GM12891 (cell line): ENCODE results near the gene SULT2A1.
A peak's percentile ranks its signal among the peaks of the same experiment; 100 is the strongest.
"Not testable (repeated sequence)": the region's sequence is repeated elsewhere in the genome, so short reads cannot be mapped to it uniquely, and the experiment has no call there.

Experiments used
- DNase-seq: peaks from one replicate; pipeline ENCODE4 v3.0.0; 2011; ENCODE audit warnings: low spot score; ENCODE audit not compliant: insufficient read length
- FAIRE-seq: peaks from 2 replicates; lab custom pipeline; 2011; peaks lifted over from hg19 to GRCh38; lab: Jason Lieb, UNC
- PAX5 ChIP-seq: IDR thresholded peaks from 2 replicates; pipeline ENCODE4 v1.6.1; 2011; ENCODE audit warnings: low read length, moderate library complexity, mild to moderate bottlenecking; ENCODE audit not compliant: insufficient read depth, severe bottlenecking
- POLR2A ChIP-seq: IDR thresholded peaks from 2 replicates; pipeline ENCODE4 v1.6.1; 2011; ENCODE audit warnings: low read depth, low read length, control low read depth
- POLR2AphosphoS5 ChIP-seq: IDR thresholded peaks from 2 replicates; pipeline ENCODE4 v1.6.1; 2011; ENCODE audit warnings: low read depth, low read length, control low read depth
- POU2F2 ChIP-seq: IDR thresholded peaks from 2 replicates; pipeline ENCODE4 v1.6.1; 2011; ENCODE audit warnings: low read depth, mild to moderate bottlenecking, control low read depth, low read length, moderate library complexity
- SPI1 ChIP-seq: IDR thresholded peaks from 2 replicates; pipeline ENCODE4 v1.6.1; 2011; ENCODE audit warnings: low read depth, low read length, control low read depth
- TAF1 ChIP-seq: IDR thresholded peaks from 2 replicates; pipeline ENCODE4 v1.6.1; 2011; ENCODE audit warnings: low read depth, low read length, control low read depth

The SULT2A1 gene

GRCh38 chr19:47891923-47892666 is 6.0 kb upstream of the SULT2A1 start:
- DNase-seq (no peak), FAIRE-seq (no peak)
- TF ChIP-seq TAF1, result no peak
- no peak for TF ChIP-seq POLR2A
- no peak for TF ChIP-seq SPI1
- TF ChIP-seq PAX5, result no peak
- TF ChIP-seq POLR2AphosphoS5, result no peak
- no peak for TF ChIP-seq POU2F2

GRCh38 chr19:47891622-47891922 is 5.5 kb upstream of the SULT2A1 start:
- FAIRE-seq, result no peak
- no peak for DNase-seq

GRCh38 chr19:47890865-47891621 is 4.9 kb upstream of the SULT2A1 start:
- no peak for TF ChIP-seq SPI1
- no peak for TF ChIP-seq POU2F2
- TF ChIP-seq POLR2A, result no peak
- no peak for TF ChIP-seq POLR2AphosphoS5
- TF ChIP-seq PAX5, result no peak
- no peak for TF ChIP-seq TAF1
- FAIRE-seq (no peak), DNase-seq (no peak)

More at GRCh38 chr19:47891622-47891922, 5.5 kb upstream of the SULT2A1 start:
- no peak for TF ChIP-seq POLR2AphosphoS5
- no peak for TF ChIP-seq SPI1
- TF ChIP-seq PAX5, result no peak
- TF ChIP-seq POLR2A, result no peak
- TF ChIP-seq POU2F2, result no peak
- no peak for TF ChIP-seq TAF1

- TF ChIP-seq SPI1 (no peak), POLR2A (no peak), PAX5 (no peak), POLR2AphosphoS5 (no peak), TAF1 (no peak), POU2F2 (no peak)
- DNase-seq, result no peak
- FAIRE-seq, result no peak
Observed at GRCh38 chr19:47885067-47885463, 1.1 kb downstream of the SULT2A1 start.

GRCh38 chr19:47882890-47883289 is 3.2 kb downstream of the SULT2A1 start:
- no peak for DNase-seq
- FAIRE-seq, result no peak
- no peak for TF ChIP-seq TAF1
- no peak for TF ChIP-seq POLR2A
- TF ChIP-seq POU2F2, result no peak
- no peak for TF ChIP-seq POLR2AphosphoS5

GRCh38 chr19:47881757-47882156 is 4.4 kb downstream of the SULT2A1 start:
- no peak for FAIRE-seq
- TF ChIP-seq POU2F2, result no peak
- TF ChIP-seq POLR2AphosphoS5, result no peak
- TF ChIP-seq SPI1, result no peak
- TF ChIP-seq PAX5, result no peak
- TF ChIP-seq POLR2A, result no peak
- no peak for TF ChIP-seq TAF1
- DNase-seq, result no peak

- not testable (repeated sequence) for FAIRE-seq, DNase-seq
Observed at GRCh38 chr19:47879385-47879784, 6.7 kb downstream of the SULT2A1 start.

GRCh38 chr19:47878906-47879305 is 7.2 kb downstream of the SULT2A1 start:
- FAIRE-seq (no peak), DNase-seq (no peak)

GRCh38 chr19:47865166-47865565 is 20.9 kb downstream of the SULT2A1 start:
- FAIRE-seq, result no peak

More at GRCh38 chr19:47878906-47879305, 7.2 kb downstream of the SULT2A1 start:
- TF ChIP-seq POLR2AphosphoS5, result no peak

GRCh38 chr19:47863514-47863936 is 22.6 kb downstream of the SULT2A1 start:
- no peak for TF ChIP-seq POU2F2
- no peak for TF ChIP-seq TAF1
- no peak for TF ChIP-seq POLR2AphosphoS5
- TF ChIP-seq POLR2A, result no peak
- no peak for TF ChIP-seq PAX5
- no peak for TF ChIP-seq SPI1
- DNase-seq (peak; percentile 88), FAIRE-seq (peak; percentile 76)

More at GRCh38 chr19:47865166-47865565, 20.9 kb downstream of the SULT2A1 start:
- TF ChIP-seq SPI1 (no peak), POLR2AphosphoS5 (no peak)
- no peak for DNase-seq
